Amniotic stem cell (primary cell): ENCODE data around the gene SASH1.
A peak's percentile ranks its signal among the peaks of the same experiment; 100 is the strongest.
"Not testable (repeated sequence)": the region's sequence is repeated elsewhere in the genome, so short reads cannot be mapped to it uniquely, and the experiment has no call there.

Experiments used
- DNase-seq: peaks from one replicate; lab custom pipeline; 2025; lab: John Stamatoyannopoulos, UW

SASH1 gene

DNA sequence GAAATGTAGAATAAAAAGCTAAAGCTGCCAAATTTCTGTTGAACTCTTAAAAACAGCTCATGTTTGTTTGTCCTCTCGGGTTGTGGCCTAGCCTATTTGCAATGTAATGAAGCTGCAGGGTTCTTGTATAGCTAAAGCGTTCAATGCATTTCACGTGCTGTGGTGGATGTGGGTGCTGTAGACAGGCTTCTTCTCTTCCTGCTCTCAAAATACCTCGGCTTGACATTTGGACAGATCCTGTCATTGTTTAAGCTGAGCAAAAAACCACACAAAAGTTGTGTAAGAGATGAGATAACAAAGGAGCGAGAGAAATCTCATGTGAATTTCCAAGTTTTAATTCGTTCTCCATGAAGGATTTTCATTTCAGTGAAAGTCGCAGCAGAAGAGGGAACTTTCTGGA lies 207.9 kb downstream of the SASH1 start:
- DNase-seq, result no peak

DNA sequence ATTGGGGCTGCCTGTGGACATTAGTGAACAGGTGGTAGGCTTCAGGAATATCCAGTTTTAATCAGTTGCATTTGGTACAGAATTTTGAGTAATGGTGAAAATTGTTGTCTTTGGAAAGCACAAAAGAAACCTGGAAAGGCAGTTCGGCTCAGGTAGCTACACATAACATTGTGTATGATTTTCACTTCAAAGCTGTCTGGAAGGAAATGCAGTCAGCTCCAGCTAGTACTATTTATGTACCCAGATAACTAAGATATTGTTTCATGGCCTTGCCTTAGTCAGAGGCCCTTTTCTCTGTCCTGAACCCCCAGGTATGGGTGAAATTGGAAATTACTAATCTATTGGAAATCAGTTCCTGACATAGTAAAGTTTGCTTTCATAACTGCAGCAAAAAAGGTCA lies 208.6 kb downstream of the SASH1 start:
- no peak for DNase-seq

DNA sequence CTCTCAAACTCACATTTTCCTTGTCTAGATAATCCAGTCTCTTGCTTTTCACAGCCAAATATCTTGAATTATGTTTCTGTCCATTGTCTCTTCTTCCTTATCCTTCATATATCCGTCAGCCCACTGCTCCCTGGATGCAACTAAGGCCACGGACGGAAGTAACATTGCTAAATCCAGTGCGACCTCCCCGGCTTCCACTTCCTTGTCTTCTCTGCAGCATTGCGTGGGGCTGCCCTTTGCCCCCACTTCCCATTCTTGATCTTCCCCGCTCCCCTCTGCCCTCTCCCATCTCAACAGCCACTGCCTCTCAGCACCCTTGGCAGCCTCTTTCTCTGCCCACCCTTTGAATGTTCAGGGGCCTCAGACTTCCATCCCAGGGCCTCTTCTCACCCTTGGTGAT lies 213.8 kb downstream of the SASH1 start:
- DNase-seq, result no peak

DNA sequence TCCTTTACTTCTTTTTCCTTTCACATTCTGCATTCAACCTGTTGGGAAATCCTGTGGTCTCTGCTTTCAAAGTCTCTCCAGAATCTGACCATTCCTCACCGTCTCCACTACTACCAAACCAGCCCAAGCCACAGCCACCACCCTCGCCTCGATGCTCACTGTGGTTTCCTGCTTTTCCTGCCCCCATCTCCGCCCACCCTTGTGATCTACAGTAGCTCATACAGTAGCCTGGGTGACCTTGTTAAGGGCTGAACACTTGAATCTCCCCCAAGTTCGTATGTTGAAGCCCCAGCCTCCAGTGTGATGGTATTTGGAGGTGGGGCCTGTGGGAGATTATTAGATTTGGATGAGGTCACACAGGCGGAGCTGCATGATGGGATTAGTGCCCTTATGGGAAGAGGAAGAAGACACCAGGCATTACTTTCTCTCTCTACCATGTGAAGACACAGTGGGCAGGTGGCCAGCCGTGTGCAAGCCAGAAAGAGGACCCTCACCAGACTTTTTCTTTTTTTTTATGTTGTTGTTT lies 215.2 kb downstream of the SASH1 start:
- DNase-seq, result no peak

DNA sequence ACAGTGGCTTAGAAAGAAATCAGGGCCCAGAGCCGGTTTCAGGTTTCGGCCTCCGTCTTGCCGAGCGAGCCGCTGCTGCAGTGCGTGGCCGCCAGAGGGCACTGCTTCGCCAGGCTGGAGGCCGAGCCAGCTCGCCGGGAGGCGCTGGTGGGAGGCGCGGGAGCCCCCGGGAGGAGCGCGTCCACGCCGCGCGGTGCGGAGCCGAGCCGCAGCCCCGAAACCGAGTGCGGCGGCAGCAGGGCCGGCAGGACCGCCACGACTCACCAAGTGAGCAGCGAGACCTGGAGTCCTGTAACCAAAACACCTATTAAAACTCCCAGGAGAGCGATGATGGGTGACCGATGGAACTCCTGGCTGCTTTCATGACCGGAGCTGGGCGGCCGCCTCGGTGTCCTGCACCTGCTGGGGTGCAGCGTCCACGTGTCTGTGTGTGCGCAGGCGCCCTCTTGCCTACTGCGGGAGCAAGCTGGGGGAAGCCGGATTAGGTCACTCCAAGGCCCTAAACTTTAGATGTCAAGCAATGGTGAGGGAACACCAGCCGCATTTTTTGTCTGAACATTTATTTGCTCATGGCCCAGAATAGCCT lies 217.3 kb downstream of the SASH1 start:
- peak; percentile 31 for DNase-seq

DNA sequence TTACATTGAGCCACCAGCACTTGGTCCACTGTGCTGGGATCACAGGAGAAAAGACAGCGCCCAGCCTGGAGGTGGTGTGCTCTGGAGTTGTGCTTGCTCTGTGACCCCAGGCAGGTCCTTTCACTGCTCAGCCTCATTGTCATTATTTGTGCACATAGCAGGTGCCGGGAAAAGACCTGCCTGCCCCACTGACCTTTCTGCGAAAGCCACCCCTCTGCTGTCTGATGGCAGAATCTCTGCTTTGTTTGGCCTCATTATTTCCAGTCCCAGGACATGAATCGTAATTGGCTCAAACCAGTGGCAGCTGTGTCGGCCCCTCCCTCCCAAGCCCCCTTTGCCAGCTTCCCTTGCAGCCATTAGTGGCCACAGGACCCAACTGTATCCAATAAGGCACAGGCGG lies 219.0 kb downstream of the SASH1 start:
- no peak for DNase-seq

DNA sequence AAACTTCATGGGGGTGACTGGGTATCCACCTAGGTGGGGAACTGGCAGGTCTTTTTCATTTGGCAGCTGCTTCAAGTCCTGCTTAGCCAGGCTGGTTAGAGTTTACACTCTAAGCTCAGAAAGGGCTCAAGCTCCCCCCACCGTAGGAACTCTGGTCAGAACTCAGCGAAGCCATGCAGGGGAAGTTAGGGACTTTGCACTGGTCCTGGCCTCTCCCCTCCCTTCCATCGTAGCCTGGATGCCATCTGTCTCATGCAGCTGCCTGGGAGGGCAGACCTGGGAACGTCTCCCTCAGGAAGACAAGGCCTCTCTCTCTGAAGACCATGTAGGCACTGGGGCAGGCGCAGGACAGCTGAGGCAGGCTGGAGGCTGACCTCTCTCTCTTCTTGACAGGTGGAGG lies 220.4 kb downstream of the SASH1 start:
- DNase-seq, result no peak

DNA sequence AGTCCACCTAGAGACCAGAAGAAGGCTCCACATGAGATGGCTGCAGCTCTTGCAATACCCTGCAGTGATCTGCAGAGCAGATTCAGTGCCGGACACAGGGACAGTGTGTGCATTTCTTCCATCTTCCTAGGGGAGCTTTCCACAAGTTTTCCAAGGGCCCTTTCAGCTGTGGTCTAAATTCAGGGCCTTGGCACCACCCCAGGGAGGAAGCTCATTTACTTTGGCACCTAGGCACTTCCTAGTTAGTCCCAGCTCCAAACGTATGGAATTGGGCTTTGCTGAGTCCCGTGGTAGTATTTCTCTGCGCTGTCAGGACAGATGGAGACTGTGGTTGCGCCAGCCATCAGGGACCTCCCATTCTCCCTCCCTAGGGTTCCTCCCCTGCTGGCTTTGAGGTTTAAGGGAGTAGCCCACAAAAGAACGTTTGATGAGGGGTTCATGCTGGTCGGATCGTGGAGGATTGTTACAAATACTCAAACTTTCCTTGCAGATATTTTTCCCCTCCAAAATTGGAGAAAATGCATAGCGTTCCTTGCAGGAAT lies 221.9 kb downstream of the SASH1 start:
- no peak for DNase-seq

DNA sequence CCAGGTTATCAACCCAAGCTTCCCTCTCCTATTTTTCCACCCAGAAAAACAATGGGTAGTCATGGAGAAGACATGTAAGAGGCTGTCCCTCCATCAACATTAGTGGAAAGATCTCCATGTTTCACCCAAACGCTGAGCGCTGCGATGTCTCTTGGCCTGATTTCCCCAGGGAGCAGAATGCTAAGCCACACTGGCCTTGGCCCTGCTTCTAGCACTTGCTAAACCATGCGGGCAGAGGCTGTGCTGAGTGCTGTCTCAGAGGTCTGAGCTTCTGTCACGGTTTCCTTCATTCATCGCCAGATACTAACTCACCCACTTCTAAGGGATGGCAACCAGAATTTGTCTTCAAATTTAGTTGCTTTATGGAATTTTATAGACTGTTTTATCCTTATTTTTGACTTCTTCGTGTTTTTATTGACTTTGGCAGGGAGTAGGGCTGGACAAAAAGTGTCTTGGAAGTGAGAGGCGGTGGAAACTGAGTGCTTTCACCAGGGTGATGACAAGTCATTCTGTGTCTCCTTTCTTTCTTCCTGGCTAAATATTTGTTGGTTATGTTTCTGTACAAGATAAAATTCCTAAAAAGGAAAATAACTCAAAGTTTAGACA lies 222.8 kb downstream of the SASH1 start:
- no peak for DNase-seq

DNA sequence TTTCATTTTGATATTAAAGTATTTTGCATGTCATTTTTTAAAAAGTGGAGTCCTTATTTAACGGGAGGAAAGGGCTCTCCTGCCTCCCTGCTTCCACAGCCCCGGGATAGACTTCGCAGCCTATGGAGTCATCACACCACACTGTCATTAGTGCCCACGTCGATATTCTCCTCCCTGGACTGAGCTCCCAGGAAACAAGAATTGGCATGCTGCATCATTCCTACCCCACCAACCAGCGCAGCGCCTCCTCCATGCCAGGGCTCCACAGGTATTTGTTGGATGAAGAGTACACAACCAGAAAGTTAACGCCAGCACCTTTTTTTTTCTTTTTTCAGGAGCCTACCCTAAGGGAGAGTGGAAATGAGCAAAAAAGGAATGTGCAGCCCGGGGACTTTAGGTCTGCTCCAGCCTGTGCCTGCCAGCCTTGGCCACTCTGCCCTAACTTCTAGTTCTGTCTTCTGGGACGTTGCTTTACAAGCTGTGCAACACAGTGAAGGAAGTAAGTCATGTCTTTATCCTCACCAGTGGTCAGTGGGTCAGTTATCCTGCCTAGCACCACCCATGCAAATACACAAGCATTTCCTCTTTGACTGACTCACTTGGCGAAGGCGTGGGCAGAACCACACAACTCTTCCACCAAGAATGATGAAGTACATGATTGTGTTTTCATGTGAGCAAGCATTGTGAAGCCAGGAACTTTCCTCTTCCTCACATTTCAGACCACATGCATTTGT lies 223.5 kb downstream of the SASH1 start:
- peak; percentile 81 for DNase-seq

DNA sequence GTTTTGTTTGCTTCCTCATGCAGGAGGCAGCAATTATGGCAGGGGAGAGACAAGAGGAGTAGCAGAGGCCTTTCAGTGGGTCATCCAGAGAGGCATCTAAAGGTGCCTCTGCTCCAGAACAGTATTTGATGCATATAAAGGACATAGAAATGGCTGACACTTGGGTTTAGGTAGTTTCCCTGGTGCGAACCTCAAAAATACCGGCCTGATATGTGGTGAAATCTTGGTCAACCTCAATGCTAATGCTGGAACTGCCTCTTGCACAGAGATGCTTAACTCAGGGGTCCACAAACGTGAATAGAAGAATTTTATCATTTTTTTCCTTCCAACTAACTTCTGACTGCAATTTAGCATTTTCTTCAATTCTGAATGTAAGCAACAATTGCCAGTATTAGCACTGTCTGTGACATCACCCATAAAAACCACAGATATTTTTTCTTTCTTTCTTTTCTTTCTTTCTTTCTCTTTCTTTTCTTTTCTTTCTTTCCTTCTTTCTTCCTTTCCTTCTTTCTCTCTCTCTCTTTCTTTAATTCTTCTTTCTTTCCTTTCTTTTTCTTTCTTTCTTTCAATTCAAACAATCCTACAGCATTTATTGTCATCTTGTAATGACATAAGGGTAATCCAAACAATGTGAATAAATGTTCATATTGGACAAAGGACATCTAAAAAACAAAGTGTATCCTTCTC lies 224.2 kb downstream of the SASH1 start:
- DNase-seq, result no peak

DNA sequence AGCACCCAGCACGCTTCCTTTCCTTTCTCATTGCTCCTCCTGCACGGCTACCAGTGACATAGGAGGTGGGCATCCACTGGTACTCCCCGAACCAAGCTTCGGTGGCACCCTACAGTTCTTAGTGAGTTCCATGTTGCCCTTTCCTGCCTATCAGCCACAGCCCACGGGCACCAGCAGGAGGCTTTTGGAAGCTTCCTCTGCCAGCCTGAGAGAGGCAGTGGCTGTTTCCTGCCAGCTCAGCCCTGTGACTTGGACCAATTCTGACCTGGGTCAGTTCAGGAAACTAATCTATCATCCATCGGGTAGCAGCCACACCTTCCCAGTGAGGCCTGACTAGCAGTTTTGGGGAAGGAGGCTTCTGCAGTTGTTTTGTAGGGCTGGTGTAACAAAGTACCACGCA lies 227.8 kb downstream of the SASH1 start:
- DNase-seq, result no peak

DNA sequence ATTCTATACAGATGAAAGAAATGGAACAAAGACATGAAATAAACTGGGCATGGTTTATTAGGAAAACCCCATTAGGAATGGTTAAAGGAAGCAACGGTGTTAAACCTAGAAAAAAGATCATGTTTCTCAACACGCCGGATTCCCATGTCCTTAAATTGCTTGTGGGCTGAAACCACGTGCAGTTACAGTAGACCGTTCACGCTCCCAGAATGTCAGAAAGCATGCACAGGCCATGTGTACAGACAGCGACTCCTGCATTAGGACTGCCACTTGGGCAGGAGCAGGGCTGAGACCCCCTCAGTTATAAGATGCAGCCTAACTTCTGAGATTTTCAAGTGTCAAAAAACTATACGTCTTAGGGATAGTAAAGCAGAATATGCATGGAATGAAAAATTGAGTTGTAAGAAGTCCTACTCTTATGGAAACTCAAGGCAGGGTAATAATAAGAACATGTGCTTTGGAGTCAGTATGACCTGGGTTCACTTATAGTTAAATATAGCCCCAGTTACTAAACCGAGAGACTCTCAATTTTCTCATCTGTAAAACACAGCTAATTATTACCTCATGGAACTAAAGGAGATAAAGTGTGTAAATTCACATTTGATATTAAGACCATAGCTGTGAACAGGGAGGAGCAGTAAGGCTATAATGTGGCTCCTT lies 230.2 kb downstream of the SASH1 start:
- no peak for DNase-seq

DNA sequence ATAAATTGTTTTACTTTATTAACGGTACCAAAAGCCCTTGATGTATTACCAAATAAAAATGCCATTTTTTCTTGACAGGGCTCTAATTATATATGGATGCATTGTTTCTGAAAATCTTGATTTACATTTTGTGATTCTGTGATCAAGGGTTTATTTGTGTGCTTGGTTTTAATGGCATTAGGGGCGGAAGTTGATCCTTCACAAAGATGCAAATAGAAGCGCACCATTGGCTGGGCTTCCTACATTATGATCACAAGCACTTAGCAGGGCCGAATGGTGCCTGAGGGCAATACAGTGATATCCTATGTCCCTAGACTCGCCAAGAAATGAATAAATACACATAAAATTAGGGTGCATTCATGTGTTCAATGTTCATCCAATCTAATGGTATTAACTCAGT lies 231.3 kb downstream of the SASH1 start:
- no peak for DNase-seq

DNA sequence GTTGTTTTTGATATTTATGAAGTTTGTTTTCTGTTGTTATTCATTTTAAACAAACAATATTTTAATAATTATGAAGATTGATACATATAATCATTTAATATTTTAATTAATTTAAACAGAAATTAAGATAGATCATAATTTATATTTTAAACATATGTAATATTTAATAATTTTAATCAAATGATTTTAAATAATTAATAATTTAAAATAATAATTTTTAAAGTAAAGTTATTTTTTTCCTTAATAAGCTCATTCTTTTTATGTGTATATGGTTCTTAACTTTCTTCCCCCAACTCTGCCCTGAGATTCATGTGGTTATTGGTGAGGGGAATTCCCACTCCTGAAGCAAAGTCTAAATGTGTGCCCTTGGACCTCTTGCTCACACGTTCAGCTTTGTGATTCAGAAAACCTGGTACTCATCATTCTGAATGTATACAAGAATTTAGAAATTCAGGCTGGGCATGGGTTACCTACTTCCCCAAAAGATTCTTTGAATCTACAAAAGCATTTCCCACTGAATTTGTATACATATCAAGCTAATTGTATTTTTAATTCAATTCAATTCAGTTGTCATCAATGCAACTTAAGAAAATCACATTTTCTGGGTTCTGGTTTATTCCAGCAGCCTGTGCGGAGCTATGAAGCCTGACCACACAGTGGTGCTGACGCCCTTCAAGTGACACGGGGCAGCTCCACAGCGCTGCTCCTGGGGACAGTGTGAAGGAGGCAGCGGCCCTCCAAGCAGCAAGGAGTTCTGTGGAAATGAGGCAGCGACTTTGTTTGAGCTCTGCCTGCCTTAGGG lies 235.2 kb downstream of the SASH1 start:
- peak; percentile 46 for DNase-seq

DNA sequence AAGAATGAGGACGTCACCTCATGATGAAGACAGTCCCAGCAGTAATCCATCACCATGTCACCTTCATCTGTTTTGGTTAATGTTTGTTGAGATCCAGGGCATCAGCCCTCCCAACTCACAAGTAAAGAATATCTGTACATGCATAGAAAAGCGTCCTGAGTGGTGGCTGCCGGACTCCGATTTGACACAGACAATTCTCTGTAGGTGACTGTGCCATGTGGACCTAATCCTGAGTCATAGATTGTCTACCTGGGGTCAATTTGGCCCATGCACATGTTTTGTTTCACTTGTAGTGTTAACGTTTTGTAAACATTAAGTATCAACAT lies 235.8 kb downstream of the SASH1 start:
- DNase-seq, result no peak

DNA sequence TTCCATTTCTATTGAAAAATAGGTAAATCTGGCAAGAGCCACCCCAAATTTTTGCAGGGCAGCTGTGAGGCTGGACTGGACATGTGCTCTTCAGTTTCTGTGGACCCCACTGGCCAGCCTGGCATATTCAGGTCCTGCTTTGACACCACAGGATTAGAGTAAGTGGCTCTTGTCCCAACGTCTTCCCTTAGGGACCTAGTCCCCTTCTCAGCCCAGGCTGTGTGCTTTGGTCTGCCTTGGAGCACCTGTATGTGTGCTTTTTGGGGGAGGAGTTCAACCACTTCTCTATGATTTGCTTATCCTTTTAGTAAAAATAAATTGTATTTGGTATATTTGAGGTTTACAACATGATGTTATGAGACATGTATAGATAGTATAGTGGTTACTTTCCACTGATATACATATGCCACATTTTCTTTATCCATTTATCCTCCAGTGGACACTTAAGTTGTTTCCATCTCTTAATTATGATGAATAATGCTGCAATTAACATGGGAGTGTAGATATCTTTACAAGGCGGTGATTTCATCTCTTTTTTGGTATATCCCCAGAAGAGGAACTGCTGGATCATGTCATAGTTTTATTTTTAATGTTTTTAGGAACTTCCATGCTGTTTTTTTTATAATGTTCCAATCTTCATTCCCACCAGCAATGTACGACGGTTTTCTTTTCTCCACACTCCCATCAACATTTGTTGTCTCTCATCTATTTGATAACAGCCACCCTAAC lies 236.4 kb downstream of the SASH1 start:
- no peak for DNase-seq

DNA sequence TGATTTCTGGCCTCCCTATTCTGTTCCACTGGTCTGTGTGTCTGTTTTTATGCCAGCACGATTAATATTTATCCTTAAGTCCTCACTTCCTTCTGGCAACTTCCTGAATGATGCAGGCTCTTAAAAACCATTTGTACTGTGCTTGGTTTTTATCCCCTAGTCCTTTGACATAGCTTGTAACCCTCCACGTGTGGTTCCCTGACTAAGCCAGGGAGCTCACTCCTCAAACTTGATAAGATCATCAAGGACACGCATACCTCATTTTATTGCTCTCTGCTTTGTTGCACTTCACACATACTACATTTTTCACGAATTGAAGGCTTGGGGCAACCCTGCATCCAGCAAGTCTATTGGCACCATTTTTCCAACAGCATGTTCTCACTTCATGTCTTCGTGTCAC lies 237.8 kb downstream of the SASH1 start:
- no peak for DNase-seq

DNA sequence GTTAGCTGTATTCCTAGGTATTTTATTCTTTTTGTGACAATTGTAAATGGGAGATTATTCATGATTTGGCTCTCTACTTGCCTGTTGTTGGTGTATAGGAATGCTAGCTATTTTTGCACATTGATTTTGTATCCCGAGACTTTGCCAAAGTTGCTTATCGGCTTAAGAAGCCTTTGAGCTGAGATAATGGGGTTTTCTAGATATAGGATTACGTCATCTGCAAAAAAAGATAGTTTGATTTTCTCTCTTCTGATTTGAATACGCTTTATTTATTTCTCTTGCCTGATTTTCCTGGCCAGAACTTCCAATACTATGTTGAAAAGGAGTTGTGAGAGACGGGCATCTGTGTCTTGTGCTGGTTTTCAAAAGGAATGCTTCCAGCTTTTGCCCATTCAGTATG lies 241.0 kb downstream of the SASH1 start:
- DNase-seq, result no peak

DNA sequence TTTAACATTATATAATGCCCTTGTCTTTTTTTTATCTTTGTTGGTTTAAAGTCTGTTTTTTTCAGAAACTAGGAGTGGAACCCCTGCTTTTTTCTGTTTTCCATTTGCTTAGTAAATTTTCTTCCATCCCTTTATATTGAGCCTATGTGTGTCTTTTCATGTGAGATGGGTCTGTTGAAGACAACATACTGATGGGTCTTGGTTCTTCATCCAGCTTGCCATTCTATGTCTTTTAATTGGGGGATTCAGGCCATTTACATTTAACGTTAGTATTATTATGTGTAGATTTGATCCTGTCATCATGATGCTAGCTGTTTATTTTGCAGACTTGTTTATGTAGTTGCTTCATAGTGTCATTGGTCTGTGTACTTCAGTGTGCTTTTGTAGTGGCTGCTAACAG lies 243.0 kb downstream of the SASH1 start:
- not testable (repeated sequence) for DNase-seq

DNA sequence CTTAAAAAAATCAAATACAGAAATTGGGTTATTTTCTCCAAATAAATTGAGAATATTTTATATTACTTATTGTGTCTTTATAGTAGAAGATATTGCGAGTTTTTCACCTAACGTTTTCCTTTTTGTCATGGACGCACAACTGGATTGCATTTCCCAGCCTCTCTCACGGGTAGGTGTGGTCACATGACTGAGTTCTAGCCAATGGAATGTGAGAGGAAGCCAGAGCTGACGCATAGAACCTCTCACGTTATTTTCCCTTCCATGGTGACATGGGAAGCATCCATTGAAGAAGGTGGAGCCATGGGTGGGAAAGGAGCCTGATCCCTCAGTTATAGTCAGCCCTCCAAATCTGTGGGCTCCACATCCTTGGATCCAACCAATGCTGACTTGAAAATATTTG lies 248.2 kb downstream of the SASH1 start:
- DNase-seq, result no peak
